COLO829 (cell line): ENCODE measurements around the gene RPS17.
A peak's percentile ranks its signal among the peaks of the same experiment; 100 is the strongest.
"Not testable (repeated sequence)": the region's sequence is repeated elsewhere in the genome, so short reads cannot be mapped to it uniquely, and the experiment has no call there.

ENCODE experiments used
- DNase-seq: peaks from one replicate; pipeline ENCODE4 v3.0.0; 2012; ENCODE audit warnings: low spot score

RPS17 gene

GRCh38 chr15:82545478-82545877 lies 5.2 kb upstream of the RPS17 start:
- no peak for DNase-seq

GRCh38 chr15:82545002-82545401 lies 4.7 kb upstream of the RPS17 start:
- DNase-seq: no peak

DNA sequence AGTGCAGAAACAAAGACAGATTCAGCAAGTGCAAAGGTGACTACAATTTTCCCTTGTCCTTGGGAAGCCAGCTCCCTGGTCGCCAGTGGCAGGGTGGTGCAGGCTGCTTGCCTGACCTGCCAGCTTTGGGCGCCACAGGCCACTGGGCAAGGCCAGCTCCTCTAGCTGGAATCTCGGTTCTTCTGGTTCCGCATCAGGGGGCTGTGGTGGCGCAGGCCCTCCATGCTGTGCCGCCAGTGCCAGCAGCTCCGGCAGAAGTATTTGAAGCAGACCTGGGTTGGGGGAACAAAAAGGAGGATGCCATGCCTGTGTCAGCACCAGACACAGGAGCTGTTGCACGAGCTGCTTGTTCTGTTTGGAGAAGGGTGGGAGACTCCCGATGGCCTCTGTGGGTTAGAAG lies 4.2 kb upstream of the RPS17 start:
- DNase-seq: no peak

GRCh38 chr15:82543160-82543559 lies 2.9 kb upstream of the RPS17 start:
- DNase-seq: no peak

- no peak for DNase-seq
These were observed 751 bp upstream of the RPS17 start for GRCh38 chr15:82540984-82541431.

DNA sequence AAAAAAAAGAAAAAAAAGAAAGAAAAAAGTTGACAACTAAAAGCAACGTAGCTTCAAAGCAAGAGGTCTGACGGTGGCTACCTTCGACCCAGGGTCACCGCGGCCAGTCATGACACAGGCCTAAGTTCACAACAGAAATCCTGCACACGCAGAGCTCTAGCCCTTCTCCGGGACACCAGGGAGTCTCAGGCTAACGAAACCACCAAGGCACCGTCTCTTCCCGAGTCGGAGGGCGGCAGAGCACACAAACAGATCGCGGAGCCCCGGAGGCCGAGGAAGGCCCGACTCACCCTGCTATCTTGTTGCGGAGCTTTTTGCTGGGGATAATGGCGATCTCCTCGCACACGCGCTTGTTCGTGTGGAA lies 584 bp downstream of the RPS17 start:
- no peak for DNase-seq

DNA sequence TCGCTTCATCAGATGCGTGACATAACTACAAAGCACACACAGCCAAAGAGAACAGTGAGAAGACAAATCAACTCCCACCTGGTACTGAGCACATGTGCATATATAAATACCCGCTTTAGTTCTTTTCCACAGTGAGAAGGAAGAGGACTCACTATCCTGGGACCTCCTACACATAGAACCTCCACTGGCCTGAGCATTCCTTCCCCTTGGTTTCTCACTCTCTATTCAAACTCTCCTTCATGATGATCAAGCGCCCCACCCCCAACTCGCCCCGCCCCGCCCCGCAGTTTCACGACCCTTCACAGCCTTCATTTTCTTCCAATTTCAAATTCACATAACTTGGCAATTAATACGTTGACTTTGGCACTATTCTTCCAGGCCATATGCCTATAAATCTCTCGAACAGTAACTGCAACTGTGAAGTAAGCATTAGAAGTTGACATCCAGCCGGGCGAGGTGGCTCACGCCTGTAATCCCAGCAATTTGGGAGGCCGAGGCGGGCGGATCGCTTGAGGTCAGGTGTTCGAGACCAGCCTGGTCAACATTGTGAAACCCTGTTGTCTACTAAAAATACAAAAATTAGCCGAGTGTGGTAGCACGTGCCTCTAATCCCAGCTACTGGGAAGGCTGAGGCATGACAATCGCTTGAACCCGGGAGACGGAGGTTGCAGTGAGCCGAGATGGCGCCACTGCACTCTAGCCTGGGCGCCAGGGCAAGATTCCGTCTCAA lies 1.1 kb downstream of the RPS17 start:
- peak; percentile 11 for DNase-seq

DNA sequence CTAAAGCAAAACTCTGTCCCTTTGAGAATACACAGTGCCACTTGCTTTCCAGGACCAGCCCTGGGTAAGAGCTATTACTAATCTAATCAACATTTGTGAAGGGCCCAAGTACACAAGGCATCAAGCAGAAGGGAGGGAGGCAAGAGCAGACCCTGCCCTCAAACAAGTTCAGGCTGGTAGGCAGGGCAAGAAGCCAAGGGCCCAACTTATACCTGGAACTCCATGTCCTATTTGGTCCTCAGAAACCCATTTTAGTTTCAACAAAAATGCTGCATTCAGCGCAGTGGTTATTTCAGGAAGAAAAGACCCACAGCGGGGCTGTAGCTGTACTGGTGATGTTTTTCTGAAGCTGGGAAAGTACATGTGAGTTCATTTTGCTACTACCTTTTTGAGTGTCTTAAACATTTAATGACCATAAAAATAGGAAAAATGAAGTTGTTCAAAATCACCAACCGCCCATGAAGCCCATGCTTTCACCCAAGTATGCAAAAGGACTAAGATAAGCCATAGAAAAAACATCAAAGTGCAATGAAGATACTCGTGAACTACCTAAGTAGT lies 2.8 kb downstream of the RPS17 start:
- no peak for DNase-seq

GRCh38 chr15:82536409-82537350 lies 3.6 kb downstream of the RPS17 start:
- DNase-seq: no peak

GRCh38 chr15:82535566-82536408 lies 4.5 kb downstream of the RPS17 start:
- DNase-seq: peak; percentile 57

DNA sequence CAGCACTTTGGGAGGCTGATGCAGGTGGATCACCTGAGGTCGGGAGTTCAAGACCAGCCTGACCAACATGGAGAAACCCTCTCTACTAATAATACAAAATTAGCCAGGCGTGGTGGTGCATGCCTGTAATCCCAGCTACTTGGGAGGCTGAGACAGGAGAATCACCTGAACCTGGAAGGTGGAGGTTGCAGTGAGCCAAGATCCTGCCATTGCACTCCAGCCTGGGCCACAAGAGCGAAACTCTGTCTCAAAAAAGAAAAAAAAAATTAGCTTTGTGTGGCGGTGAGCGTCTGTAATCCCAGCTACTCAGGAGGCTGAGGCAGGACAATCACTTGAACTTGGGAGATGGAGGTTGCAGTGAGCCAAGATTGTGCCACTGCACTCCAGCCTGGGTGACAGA lies 5.1 kb downstream of the RPS17 start:
- DNase-seq: not testable (repeated sequence)

DNA sequence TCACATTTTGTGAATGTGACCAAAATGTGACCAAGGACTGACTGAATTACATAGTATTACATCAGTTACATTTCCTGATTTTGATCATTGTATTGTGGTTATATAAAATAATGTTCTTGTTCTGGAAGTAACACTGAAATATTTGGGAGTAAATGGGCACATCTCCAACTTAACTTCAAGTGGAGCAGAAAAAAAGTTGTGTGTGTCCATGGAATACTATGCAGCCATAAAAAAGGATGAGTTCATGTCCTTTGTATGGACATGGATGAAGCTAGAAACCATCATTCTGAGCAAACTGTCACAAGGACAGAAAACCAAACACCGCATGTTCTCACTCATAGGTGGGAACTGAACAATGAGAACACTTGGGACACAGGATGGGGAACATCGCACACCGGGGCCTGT lies 5.8 kb downstream of the RPS17 start:
- not testable (repeated sequence) for DNase-seq

- no peak for DNase-seq
These were observed 6.5 kb downstream of the RPS17 start for GRCh38 chr15:82533801-82534200.

GRCh38 chr15:82532991-82533481 lies 7.2 kb downstream of the RPS17 start:
- DNase-seq: no peak

GRCh38 chr15:82532383-82532990 lies 7.8 kb downstream of the RPS17 start:
- no peak for DNase-seq

DNA sequence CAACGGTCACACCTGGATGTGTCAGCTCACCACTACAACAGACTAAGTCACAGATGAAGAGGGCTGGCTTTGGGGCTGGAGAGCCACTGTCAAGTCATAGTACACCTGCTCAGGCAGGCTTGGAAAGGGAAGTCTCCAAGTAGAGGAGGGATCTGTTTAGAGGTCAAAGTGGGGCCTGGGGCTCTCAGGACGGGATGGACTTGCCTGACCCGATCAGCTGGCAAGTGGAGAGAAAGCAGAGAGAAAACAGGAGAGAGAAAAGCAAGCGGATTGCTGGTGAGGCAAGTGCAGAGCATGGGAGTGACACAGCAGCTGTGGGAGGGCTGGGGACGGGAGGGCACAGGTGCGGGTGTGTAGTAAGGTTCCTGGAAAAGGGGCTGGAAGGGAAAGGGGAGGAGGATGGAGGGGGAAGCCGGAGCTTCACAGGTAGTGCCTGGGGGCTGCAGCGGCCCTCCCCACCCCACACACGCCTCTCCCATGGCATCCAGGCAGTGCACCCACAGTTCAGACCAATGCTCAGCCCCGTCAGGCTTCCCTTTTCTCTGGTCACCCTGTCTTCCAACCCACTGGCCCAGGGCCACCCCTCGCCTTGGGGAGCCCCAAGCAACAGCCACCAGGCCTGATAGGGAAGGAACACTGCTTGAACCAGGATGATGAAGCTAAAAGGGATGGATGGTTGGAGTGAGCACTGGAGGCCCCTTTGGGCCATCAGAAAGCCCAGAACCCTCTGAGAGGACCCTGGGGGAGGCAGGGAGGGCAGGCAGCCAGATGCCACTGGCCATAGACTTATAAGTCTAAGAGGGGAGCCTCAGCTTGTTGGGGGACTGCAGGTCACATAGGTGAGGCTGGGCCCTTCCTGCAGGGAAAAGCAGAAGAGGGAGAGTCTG lies 8.5 kb downstream of the RPS17 start:
- DNase-seq: no peak

DNA sequence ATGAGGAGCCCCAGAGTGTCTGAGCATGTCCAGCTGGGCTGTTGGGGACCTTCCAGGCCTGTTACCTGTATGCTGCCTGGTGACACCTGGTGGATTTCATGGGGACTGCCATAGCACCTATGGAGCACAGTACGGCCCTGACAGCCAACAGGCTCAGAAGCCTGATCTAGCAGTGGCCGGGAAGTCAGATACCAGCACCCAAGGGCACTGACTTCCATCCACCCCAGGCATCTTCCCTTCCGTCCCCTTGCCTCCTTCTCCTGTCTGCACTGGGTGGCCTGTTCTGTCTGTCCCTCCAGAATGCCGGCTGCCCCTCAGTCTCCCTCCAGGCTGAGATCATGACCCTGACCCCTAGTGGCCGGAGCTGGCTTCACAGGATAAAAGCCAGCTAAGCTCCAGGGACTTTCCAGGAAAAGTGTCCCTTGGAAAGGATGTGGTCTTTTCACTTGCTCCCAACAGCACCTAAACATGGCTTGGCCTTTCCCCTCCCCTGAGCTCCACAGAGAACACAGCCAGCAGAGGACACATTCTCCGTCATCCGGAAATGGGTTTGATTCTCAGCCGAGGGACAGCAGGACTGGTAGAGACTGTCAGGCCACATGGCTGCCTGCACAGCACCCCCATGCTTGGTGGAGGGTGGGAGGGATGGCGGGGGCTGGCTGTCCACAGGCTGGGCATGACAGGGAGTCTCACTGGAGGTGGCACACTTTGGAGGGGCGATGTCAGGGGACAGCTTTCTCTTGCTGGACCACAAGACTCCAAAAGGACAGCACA lies 9.5 kb downstream of the RPS17 start:
- peak; percentile 40 for DNase-seq

DNA sequence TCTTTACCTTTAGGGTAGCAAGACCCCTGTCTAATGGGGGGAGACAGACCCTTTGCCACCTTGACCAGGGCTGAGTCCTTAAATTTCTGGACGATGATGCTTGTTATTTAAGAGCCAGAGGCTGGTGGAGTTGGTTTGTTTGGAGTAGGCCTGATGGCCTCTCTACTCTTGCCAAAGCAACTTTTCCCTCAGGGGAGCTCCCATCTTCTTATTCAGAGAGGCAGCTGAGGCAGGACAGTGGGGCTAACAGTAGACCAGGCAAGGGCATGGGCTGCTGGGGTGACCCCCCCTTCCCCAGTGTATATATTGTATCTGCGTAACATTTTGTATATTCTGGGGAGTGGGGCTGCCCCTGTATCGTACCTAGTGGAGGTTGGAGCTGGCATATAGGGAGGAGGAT lies 10.3 kb downstream of the RPS17 start:
- no peak for DNase-seq

DNA sequence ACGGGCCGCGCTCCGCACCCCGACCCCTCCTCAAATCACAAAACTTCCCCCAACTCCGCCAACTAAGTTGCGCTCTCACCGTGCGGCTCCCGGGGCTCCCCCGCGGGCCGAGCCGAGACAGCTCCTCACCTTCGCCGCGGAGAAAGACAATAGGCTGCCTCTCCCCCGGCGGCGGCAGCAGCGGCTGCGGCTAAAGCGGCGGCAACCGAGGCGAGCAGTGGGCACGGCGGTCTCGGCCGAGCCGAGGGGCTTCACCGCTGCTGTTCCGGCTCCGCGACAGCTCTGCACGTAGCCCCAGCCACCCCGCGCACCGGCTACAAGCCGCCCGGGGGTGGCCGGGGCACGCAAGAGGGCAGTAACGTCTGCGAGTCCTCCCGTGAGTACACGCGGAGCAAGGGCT lies 26.7 kb downstream of the RPS17 start:
- not testable (repeated sequence) for DNase-seq

DNA sequence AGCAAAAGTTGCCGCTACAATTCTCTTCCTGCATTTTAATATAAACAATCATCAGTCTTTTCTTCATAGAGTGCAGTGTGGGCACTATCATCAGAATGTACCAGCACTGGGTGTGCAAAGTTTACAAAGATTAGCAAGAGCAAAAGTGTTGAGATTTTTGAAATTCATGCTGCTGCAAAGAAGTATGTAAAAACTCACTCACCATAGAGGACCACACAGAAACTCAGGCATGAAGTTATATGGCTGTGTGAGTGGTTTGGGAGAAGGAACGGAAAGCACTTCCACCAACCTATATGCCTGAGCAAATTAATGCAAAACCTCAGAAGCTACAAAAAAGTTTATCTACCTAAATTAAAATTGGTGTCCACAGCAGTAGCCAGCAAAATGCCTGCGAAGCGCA lies 32.6 kb downstream of the RPS17 start:
- DNase-seq: not testable (repeated sequence)
